Astrocyte of the cerebellum (primary cell): Measurements from ENCODE around the gene R3HCC1L.

Source experiments
- DNase-seq: peaks from one replicate; pipeline ENCODE4 v3.0.0-alpha.2; 2011; ENCODE audit warnings: low read depth
- H3K4me3 ChIP-seq: 2 replicates; pipeline ENCODE4 v1.5.1; 2011; ENCODE audit warnings: mild to moderate bottlenecking, low read depth, low read length, moderate library complexity
- in situ Hi-C: cut with HindIII; loops from 2 replicates; pipeline ENCODE4 v1.10.0; 2017; ENCODE audit warnings: low sequenced_read_pairs
- TF ChIP-seq, protein P1 (sequence below): IDR thresholded peaks from 2 replicates; pipeline ENCODE4 v1.5.1; 2012; ENCODE audit warnings: low read length, low read depth, moderate library complexity, mild to moderate bottlenecking; ENCODE audit errors: missing control alignments

R3HCC1L gene

GRCh38 chr10:98293550-98294269, 159.3 kb downstream of the R3HCC1L start:
- in situ Hi-C loops, result loop anchor here (5.0 kb wide), 1 partner anchor 34 kb away; no protein-coding TSS in a partner anchor
- TF ChIP-seq, protein P1, sequence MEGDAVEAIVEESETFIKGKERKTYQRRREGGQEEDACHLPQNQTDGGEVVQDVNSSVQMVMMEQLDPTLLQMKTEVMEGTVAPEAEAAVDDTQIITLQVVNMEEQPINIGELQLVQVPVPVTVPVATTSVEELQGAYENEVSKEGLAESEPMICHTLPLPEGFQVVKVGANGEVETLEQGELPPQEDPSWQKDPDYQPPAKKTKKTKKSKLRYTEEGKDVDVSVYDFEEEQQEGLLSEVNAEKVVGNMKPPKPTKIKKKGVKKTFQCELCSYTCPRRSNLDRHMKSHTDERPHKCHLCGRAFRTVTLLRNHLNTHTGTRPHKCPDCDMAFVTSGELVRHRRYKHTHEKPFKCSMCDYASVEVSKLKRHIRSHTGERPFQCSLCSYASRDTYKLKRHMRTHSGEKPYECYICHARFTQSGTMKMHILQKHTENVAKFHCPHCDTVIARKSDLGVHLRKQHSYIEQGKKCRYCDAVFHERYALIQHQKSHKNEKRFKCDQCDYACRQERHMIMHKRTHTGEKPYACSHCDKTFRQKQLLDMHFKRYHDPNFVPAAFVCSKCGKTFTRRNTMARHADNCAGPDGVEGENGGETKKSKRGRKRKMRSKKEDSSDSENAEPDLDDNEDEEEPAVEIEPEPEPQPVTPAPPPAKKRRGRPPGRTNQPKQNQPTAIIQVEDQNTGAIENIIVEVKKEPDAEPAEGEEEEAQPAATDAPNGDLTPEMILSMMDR, result no peak
- DNase-seq, result no peak
- H3K4me3 ChIP-seq, result no peak overlapping the region

DNA sequence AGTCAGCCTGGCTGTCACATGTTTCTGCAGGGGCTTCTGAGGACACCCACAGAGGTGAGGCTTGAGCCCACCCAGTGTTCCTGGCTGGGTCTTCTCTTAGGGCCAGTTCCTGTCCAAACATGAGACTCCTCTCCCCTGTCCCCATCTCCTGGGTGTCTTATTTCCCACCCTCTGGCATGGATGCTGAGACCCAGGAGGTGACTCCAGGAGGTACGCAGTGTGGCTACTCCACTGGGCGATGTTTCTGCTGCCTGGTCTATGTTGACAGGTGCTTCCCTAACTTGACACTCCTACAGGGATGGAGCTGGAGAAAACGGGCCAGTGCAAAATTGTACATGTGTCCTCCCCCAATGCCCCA, 159.8 kb downstream of the R3HCC1L start:
- TF ChIP-seq, protein P1, result no peak
- H3K4me3 ChIP-seq, result no peak overlapping the region
- in situ Hi-C loops, result loop anchor here (5.0 kb wide), 1 partner anchor 33 kb away; no protein-coding TSS in a partner anchor

More for the DNA sequence above, 159.8 kb downstream of the R3HCC1L start:
- no peak for DNase-seq
